Measurements from ENCODE around the gene RNH1.
A peak's percentile ranks its signal among the peaks of the same experiment; 100 is the strongest.

The RNH1 gene

GRCh38 chr11:545171-545570, 38.1 kb upstream of the RNH1 start:
- no peak for DNase-seq
- TF ChIP-seq POLR2A (IDR thresholded peaks at IDR 0.05; ENCODE audit: low read length), result no peak
- TF ChIP-seq GATA1 (IDR thresholded peaks at IDR 0.05; ENCODE audit: low read depth, low read length), result no peak

GRCh38 chr11:544817-545166, 37.8 kb upstream of the RNH1 start:
- TF ChIP-seq GATA1 (IDR thresholded peaks at IDR 0.05; ENCODE audit: low read depth, low read length) (no peak), POLR2A (IDR thresholded peaks at IDR 0.05; ENCODE audit: low read length) (no peak)
- DNase-seq, result no peak

DNA sequence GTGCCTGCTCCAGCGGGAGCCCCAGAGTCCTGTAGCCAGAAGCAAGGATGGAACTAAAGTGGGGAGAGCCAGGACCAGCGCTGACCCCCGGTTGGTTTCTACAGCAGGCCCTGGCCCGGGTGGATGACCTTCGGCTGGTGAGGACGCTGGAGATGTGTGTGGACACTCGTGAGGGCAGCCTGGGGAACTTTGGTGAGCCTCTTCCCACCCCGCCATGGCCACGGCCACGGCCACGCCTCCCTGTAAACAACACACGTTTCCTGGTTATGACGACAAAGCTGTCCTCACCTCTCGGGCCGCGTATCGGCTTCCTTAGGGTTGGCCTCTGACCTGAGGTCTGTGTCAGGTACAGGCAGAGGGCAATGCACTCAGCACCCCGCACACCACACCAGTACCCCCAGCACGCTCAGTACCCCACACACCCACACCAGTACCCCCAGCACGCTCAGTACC, 34.4 kb upstream of the RNH1 start:
- no peak for TF ChIP-seq POLR2A (IDR thresholded peaks at IDR 0.05; ENCODE audit: low read length)
- no peak for TF ChIP-seq GATA1 (IDR thresholded peaks at IDR 0.05; ENCODE audit: low read depth, low read length)
- no peak for DNase-seq

GRCh38 chr11:540583-541432, 33.8 kb upstream of the RNH1 start:
- DNase-seq, result no peak
- TF ChIP-seq POLR2A (IDR thresholded peaks at IDR 0.05; ENCODE audit: low read length) (no peak), GATA1 (IDR thresholded peaks at IDR 0.05; ENCODE audit: low read depth, low read length) (no peak)

- TF ChIP-seq GATA1 (IDR thresholded peaks at IDR 0.05; ENCODE audit: low read depth, low read length) (no peak), POLR2A (IDR thresholded peaks at IDR 0.05; ENCODE audit: low read length) (no peak)
- no peak for DNase-seq
Observed at GRCh38 chr11:539971-540481, 33.0 kb upstream of the RNH1 start.

- TF ChIP-seq POLR2A (IDR thresholded peaks at IDR 0.05; ENCODE audit: low read length), result no peak
- no peak for TF ChIP-seq GATA1 (IDR thresholded peaks at IDR 0.05; ENCODE audit: low read depth, low read length)
- no peak for DNase-seq
Observed at GRCh38 chr11:538431-539051, 31.5 kb upstream of the RNH1 start.

- no peak for DNase-seq
- TF ChIP-seq GATA1 (IDR thresholded peaks at IDR 0.05; ENCODE audit: low read depth, low read length), result no peak
- peak; percentile 13 for TF ChIP-seq POLR2A (IDR thresholded peaks at IDR 0.05; ENCODE audit: low read length)
Observed at GRCh38 chr11:537622-538430, 30.8 kb upstream of the RNH1 start.

DNA sequence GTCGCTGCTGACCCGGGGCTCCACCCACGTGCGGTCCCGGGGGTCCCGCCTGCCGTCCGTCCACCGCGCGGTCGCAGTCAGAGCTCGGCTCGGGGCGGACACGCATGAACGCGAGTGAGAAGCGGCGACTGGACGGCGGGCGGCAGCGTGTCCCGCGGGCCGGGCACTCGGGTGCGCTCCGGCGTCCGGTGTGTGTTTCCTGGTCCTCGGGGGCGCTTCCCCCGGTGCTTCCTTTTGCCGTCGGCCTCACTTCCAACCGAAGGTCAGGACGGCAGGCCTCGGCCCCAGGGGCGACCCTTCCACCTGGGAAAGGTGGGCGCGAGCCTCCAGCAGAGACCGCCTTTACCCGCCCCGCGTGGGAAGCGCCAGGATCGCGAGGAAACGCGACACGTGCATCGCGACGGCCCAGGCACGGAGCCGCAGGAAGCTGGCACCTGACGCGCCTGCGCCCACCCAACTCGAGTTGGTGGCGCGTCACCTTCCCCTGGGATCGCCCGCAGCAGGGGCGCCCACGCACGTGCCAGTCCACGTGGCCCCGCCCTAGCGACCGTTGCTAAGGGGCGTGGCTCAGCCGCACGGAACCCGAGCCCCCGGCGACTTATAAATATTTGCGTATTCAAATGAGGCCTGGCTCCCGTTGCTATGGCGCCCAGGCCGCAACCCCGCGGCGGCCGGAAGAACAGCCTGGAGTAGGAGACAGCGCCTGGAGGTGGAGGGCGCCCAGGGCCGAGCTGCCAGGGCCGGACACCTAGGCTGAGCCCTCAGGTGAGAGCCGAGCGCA, 30.0 kb upstream of the RNH1 start, which contains the start of gene LRRC56:
Gene LRRC56 (plus strand): TSS at position 687 of the 781 bp plus-strand sequence. CDS start 3,158 bp downstream, outside the sequence.
- DNase-seq, result peak; percentile 86 to 87
- TF ChIP-seq POLR2A (IDR thresholded peaks at IDR 0.05; ENCODE audit: low read length) (peak; percentile 8), GATA1 (IDR thresholded peaks at IDR 0.05; ENCODE audit: low read depth, low read length) (no peak)

GRCh38 chr11:535519-536454, 28.7 kb upstream of the RNH1 start, which contains the start of gene HRAS:
Gene HRAS, minus strand, starts transcription at chr11:535576.
- TF ChIP-seq POLR2A (IDR thresholded peaks at IDR 0.05; ENCODE audit: low read length), result peak; percentile 59
- no peak for TF ChIP-seq GATA1 (IDR thresholded peaks at IDR 0.05; ENCODE audit: low read depth, low read length)
- DNase-seq, result peak; percentile 97 to 99

DNA sequence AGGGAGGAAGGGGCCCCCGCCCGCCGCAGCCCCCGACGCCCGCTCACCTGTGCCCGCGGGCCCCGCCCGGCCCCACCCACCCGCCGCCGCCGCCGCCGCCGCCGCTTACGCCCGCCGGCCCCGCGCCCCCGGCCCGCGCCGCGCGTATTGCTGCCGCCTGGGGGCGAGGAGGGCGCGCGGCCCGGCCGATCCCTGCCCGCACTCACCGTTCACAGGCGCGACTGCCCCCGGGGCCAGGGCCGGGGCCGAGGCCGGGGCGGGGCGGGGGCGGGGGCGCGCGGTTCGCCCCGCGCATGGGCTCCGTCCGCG, 28.1 kb upstream of the RNH1 start:
- DNase-seq, result no peak
- TF ChIP-seq GATA1 (IDR thresholded peaks at IDR 0.05; ENCODE audit: low read depth, low read length) (no peak), POLR2A (IDR thresholded peaks at IDR 0.05; ENCODE audit: low read length) (no peak)

GRCh38 chr11:534396-535209, 27.6 kb upstream of the RNH1 start:
- TF ChIP-seq GATA1 (IDR thresholded peaks at IDR 0.05; ENCODE audit: low read depth, low read length) (no peak), POLR2A (IDR thresholded peaks at IDR 0.05; ENCODE audit: low read length) (no peak)
- DNase-seq, result no peak

Data from erythroblast (primary cell).